Gastroesophageal sphincter (tissue), 4 donors: ENCODE results near the gene PTPN3. TPM values are rescaled to one million over a fixed set of nuclear protein-coding genes. Genes with fewer than 3 reads are reported as not detected.

Experiments
- ATAC-seq: fragments of 150-250 bp; one replicate; pipeline ENCODE4 v1.9.1; 2016; ENCODE audit warnings: mild to moderate bottlenecking, moderate library complexity
- H3K27ac ChIP-seq, 4 donors: fragments of 200-600 bp; sonication (generic) in 3 of 4; 1 replicate in 3 of 4; 2 replicates in 1 of 4; pipeline ENCODE4 v1.5.1; 2016 to 2019
- H3K27me3 ChIP-seq: fragments of 200-600 bp; sonication (generic); one replicate; pipeline ENCODE4 v1.5.1; 2019
- H3K36me3 ChIP-seq, 2 donors: fragments of 200-600 bp; sonication (generic); one replicate each; pipeline ENCODE4 v1.5.1; 2019; ENCODE audit warnings: control low read depth in 1 of 2
- H3K4me1 ChIP-seq, 3 donors: fragments of 200-600 bp; sonication (generic); 1 replicate in 2 of 3; 2 replicates in 1 of 3; pipeline ENCODE4 v1.5.1; 2016 to 2019; ENCODE audit warnings: control low read depth in 2 of 3
- H3K4me3 ChIP-seq, 2 donors: fragments of 200-600 bp; sonication (generic); one replicate each; pipeline ENCODE4 v1.5.1; 2019; ENCODE audit warnings: mild to moderate bottlenecking in 1 of 2, moderate library complexity in 1 of 2
- H3K9me3 ChIP-seq, 3 donors: fragments of 200-600 bp; sonication (generic); one replicate each; pipeline ENCODE4 v1.5.1; 2017 to 2019; ENCODE audit warnings: control low read depth in 2 of 3
- EP300 ChIP-seq: sonication (generic); formaldehyde crosslinking; IDR thresholded peaks from one replicate; pipeline ENCODE4 v1.6.1; 2017; ENCODE audit warnings: antibody characterized with exemption, mild to moderate bottlenecking
- POLR2A ChIP-seq, 2 donors: fragments of 450-650 bp; IDR thresholded peaks; one replicate each; pipeline ENCODE4 v1.6.1; 2017; ENCODE audit warnings: antibody characterized with exemption in 2 of 2, mild to moderate bottlenecking in 2 of 2, moderate library complexity in 1 of 2
- POLR2AphosphoS5 ChIP-seq: sonication (generic); formaldehyde crosslinking; IDR thresholded peaks from one replicate; pipeline ENCODE4 v1.6.1; 2017; ENCODE audit warnings: antibody characterized with exemption
- WGBS, 2 donors: methylation state at CpG; one replicate each; pipeline ENCODE4 v1.1.5; 2018; ENCODE audit warnings: low coverage in 1 of 2; 5-methylcytosine and 5-hydroxymethylcytosine counted together
- total RNA-seq, 4 donors: library from RNA; depleted of rRNA; stranded (reverse); fragments of >200 nt; gene quantifications; one replicate each; pipeline ENCODE4 v1.1.0, GENCODE V29; 2016
- TF ChIP-seq, protein P1 (sequence below), 4 experiments: fragments of 200-600 bp in 2 of 4; fragments of 450-650 bp in 2 of 4; sonication (generic) in 1 of 4; IDR thresholded peaks; one replicate each; pipeline ENCODE4 v1.5.1; 2017 to 2019; ENCODE audit warnings: antibody characterized with exemption in 4 of 4, mild to moderate bottlenecking in 2 of 4, moderate library complexity in 2 of 4

Gene PTPN3
- total RNA-seq, 4 donors from 2014 or later = 1.2 to 3.4 (median 1.6) TPM

DNA sequence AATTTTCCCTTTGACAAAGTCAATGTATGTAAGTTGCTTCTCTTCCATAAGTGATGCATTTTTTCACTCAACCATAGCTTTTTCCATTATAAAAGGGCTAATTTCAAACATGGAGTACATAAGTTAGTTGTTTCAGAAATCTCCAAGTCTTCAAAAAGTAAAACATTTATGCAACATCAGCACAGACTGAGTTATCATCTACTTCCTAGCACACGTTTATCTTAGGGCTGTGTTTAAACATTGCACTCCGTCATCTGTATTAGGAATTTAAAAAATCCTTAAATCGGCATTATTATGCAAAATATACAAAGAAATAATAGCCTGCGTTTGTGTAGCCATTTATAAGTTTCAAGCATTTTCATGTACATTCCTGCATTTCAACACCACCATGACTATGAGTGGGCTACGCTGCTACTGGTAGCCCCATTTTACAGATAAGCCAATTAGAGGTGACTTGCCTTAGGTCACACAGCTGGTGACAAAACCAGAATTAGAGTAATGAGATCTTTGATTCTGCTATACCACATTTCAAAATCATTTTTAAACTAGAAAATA is 43.4 kb downstream of the PTPN3 start:
- no peak overlapping the region for H3K27ac ChIP-seq
- no peaks in the 10 kb centered on the region for H3K27me3 ChIP-seq
- no peaks in the 10 kb centered on the region for H3K4me1 ChIP-seq
- no peaks in the 10 kb centered on the region for H3K9me3 ChIP-seq
- no peak overlapping the region for H3K4me3 ChIP-seq
- ATAC-seq = no peak
- no peak for TF ChIP-seq POLR2AphosphoS5
- no peak for TF ChIP-seq EP300
- TF ChIP-seq, protein P1, sequence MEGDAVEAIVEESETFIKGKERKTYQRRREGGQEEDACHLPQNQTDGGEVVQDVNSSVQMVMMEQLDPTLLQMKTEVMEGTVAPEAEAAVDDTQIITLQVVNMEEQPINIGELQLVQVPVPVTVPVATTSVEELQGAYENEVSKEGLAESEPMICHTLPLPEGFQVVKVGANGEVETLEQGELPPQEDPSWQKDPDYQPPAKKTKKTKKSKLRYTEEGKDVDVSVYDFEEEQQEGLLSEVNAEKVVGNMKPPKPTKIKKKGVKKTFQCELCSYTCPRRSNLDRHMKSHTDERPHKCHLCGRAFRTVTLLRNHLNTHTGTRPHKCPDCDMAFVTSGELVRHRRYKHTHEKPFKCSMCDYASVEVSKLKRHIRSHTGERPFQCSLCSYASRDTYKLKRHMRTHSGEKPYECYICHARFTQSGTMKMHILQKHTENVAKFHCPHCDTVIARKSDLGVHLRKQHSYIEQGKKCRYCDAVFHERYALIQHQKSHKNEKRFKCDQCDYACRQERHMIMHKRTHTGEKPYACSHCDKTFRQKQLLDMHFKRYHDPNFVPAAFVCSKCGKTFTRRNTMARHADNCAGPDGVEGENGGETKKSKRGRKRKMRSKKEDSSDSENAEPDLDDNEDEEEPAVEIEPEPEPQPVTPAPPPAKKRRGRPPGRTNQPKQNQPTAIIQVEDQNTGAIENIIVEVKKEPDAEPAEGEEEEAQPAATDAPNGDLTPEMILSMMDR (IDR thresholded peaks at IDR 0.05) = no peak
- TF ChIP-seq POLR2A (IDR thresholded peaks at IDR 0.05) = no peak
- no peaks in the 10 kb centered on the region for H3K36me3 ChIP-seq
- 74 to 78% methylated on average over 5 of the region's 5 CpGs for WGBS, 2 donors

DNA sequence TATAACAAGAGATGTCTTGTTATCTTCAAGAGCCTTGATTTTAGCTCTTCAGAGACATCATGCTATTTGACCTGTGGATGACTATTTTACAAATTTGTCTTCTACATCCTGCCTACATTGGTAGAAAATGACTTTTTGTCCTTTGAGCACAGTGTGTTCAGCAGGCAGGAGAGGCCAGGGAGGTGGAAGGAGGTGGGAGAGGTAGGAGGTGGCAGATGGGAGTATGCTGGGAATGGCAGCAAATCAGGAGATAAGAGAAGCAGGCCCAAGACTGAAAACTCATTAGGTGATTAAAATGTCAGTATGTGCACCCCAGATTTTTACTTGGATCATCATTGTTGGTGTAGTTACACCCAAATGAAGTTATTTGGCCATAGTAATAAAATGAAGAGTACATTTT is 44.1 kb downstream of the PTPN3 start:
- Histone ChIP-seq H3K27ac (no peak overlapping the region), H3K4me1 (no peaks in the 10 kb centered on the region), H3K4me3 (no peak overlapping the region), H3K9me3 (no peaks in the 10 kb centered on the region), H3K27me3 (no peaks in the 10 kb centered on the region), H3K36me3 (no peaks in the 10 kb centered on the region)
- no peak for ATAC-seq
- TF ChIP-seq EP300 (no peak), POLR2A (IDR thresholded peaks at IDR 0.05) (no peak), POLR2AphosphoS5 (no peak)
- TF ChIP-seq, protein P1 (IDR thresholded peaks at IDR 0.05) = no peak

DNA sequence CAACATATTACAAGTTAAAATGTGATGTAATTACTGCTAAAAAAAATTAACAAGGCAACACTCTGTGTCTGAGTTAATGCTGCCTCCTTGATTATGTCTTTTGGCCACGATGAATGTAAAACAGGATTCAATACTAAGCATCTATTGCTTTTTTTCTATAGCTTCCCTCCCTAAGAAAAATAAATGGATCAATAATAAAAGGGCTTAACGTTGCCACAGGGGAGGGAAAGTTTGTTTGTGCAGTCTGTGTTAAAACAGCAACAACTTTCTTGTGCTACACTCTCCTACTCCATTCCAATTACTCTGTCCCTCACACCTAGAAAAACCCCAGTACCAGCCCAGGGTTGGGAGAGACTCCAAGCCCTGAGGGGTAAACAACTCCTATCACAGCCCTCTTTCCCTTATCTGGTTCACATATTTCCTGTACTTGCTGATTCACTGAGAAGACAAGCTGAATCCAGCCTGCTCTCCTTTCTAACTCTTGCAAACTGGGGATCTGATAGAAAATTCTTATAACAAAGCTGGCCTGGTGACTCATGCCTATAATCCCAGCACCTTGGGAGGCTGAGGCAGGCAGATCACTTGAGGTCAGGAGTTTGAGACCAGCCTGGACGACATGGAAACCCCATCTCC is 44.8 kb downstream of the PTPN3 start:
- Histone ChIP-seq H3K27ac (no peak overlapping the region), H3K36me3 (no peaks in the 10 kb centered on the region), H3K4me1 (no peaks in the 10 kb centered on the region), H3K9me3 (no peaks in the 10 kb centered on the region), H3K4me3 (no peak overlapping the region), H3K27me3 (no peaks in the 10 kb centered on the region)
- ATAC-seq = no peak
- 64 to 72% methylated on average over 2 of the region's 3 CpGs for WGBS, 2 donors
- TF ChIP-seq, protein P1 (IDR thresholded peaks at IDR 0.05) = no peak
- TF ChIP-seq EP300 = no peak
- no peak for TF ChIP-seq POLR2A (IDR thresholded peaks at IDR 0.05)
- TF ChIP-seq POLR2AphosphoS5 = no peak

DNA sequence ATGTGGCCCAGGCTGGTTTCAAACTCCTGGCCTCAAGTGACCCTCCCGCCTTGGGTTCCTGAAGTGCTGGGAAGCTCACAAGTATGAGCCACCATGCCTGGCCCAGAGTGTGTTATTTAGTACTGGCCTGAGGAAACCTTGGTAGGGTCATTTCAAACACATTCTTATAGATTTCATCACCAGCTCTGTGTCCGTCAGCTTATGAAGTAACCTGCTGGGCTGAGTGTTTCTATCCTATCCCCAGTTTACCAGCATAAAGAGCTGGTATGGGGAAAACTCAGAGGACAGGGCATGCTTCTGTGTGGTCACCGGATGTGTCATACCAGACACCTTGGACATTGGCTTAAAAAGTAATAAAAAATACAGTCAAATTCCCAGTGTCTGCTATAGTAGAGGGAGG is 45.3 kb downstream of the PTPN3 start:
- WGBS, 2 donors = 87 to 96% methylated on average over 2 to 3 of the region's 3 CpGs
- ATAC-seq = no peak

More for the DNA sequence above, 45.3 kb downstream of the PTPN3 start:
- TF ChIP-seq, protein P1 (IDR thresholded peaks at IDR 0.05) = no peak
- TF ChIP-seq POLR2AphosphoS5 (no peak), EP300 (no peak), POLR2A (IDR thresholded peaks at IDR 0.05) (no peak)
- Histone ChIP-seq H3K27ac (no peak overlapping the region), H3K9me3 (no peaks in the 10 kb centered on the region), H3K36me3 (no peaks in the 10 kb centered on the region), H3K4me1 (no peaks in the 10 kb centered on the region), H3K4me3 (no peak overlapping the region), H3K27me3 (no peaks in the 10 kb centered on the region)
